Upper lobe of left lung (tissue), 4 donors: ENCODE results near the gene IMMP2L.

Source experiments
- POLR2A ChIP-seq, 4 donors: fragments of 450-650 bp; IDR thresholded peaks; one replicate each; pipeline ENCODE4 v1.5.1; 2016 to 2017; ENCODE audit warnings: antibody characterized with exemption in 4 of 4, mild to moderate bottlenecking in 2 of 4
- POLR2AphosphoS5 ChIP-seq, 2 donors: sonication (generic); formaldehyde crosslinking; IDR thresholded peaks; one replicate each; pipeline ENCODE4 v1.5.1; 2017; ENCODE audit warnings: antibody characterized with exemption in 2 of 2
- TF ChIP-seq, protein P1 (sequence below), 6 experiments: fragments of 450-650 bp in 4 of 6; fragments of 200-600 bp in 2 of 6; sonication (generic) in 2 of 6; IDR thresholded peaks; one replicate each; pipeline ENCODE4 v1.5.1; 2016 to 2019; ENCODE audit warnings: antibody characterized with exemption in 6 of 6

GRCh38 chr7:110750931-110751605 lies 811.2 kb downstream of the IMMP2L start:
- TF ChIP-seq, protein P1, sequence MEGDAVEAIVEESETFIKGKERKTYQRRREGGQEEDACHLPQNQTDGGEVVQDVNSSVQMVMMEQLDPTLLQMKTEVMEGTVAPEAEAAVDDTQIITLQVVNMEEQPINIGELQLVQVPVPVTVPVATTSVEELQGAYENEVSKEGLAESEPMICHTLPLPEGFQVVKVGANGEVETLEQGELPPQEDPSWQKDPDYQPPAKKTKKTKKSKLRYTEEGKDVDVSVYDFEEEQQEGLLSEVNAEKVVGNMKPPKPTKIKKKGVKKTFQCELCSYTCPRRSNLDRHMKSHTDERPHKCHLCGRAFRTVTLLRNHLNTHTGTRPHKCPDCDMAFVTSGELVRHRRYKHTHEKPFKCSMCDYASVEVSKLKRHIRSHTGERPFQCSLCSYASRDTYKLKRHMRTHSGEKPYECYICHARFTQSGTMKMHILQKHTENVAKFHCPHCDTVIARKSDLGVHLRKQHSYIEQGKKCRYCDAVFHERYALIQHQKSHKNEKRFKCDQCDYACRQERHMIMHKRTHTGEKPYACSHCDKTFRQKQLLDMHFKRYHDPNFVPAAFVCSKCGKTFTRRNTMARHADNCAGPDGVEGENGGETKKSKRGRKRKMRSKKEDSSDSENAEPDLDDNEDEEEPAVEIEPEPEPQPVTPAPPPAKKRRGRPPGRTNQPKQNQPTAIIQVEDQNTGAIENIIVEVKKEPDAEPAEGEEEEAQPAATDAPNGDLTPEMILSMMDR (IDR thresholded peaks at IDR 0.05), result no peak
- TF ChIP-seq POLR2AphosphoS5 (IDR thresholded peaks at IDR 0.05) (no peak), POLR2A (IDR thresholded peaks at IDR 0.05) (no peak)
